ENCODE results near the gene SNX8.

SNX8 gene

DNA sequence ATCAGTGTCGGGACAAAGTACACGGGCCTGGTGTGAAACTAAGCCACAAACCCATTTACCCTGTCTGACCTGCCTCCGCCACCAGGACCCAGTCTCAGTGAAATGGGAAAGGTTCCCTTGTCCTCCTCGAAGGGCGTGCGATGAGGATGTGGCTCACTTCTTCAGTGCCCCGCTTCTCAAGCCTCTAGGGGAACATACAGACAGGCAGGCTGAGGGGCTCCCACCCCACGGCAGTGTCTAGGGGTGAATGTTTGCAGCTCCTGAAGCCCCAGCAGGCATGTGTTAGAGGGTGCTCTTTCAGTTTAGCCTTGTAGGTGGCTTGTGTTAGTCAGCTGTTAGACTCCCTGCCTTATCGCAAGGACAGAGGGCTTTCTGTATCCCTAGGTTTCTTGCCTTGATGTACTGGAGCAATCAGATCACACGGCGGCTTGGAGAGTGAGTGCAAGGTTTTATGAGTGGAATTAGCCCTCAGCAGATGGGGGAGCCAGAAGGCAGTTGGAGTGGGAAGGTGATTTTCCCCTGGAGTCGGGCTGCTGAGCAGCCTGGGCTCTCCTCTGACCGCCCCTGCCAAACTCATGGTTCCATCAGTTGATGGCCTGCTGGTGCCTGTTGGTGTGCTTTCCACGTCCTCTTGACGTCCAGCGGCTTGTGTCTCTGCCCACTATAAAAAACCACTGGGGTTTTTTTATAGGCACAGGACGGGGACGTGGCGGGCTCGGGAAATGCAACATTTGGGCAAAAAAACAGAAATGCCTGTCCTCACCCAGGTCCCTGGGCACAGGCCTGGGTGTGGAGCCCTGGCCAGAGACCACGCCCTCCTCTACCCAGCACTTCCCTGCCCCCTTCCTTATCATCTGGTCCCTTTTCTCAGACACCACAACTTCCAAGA is 71.5 kb downstream of the SNX8 start:
- TF ChIP-seq CTCF (IDR thresholded peaks at IDR 0.05; ENCODE audit: borderline replicate concordance, insufficient read depth, low read depth, low read length): no peak

GRCh38 chr7:2241580-2242540 is 72.4 kb downstream of the SNX8 start, which contains the start of the genes MRM2 and NUDT1:
TSS of gene MRM2 (minus strand) at chr7:2242205. CDS start at chr7:2242169, 36 bp downstream.
TSS of gene NUDT1 (plus strand) at chr7:2242226. CDS start at chr7:2244575, 2,349 bp downstream.
- peak within 1 kb of the TSS; percentile 91 for H3K4me3 ChIP-seq (ENCODE audit: low read depth, low read length)
- no peak for TF ChIP-seq CTCF (IDR thresholded peaks at IDR 0.05; ENCODE audit: borderline replicate concordance, insufficient read depth, low read depth, low read length)

More for the DNA sequence above, 71.5 kb downstream of the SNX8 start:
- H3K4me3 ChIP-seq (ENCODE audit: low read depth, low read length): peak overlapping the region; percentile 91

DNA sequence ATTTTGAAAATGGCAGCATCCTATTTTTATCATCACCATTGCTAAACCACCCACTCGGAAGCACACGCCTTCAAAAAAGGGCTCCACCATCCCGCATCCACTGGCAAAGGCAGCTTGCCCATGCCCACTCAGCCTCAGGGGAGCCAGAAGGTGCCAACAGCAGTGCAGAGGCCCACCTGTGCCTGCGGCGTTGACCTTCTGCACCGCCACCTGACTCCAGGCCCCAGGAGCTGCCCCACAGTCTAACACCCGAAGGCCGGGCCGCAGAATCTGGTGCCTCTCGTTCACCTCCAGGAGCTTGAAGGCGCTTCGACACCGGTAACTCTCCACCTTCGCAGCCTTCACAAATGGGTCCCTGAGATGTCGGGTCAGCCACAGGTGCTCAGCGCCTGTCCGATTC is 75.0 kb downstream of the SNX8 start:
- no peak overlapping the region for H3K4me3 ChIP-seq (ENCODE audit: low read depth, low read length)
- no peak for TF ChIP-seq CTCF (IDR thresholded peaks at IDR 0.05; ENCODE audit: borderline replicate concordance, insufficient read depth, low read depth, low read length)

DNA sequence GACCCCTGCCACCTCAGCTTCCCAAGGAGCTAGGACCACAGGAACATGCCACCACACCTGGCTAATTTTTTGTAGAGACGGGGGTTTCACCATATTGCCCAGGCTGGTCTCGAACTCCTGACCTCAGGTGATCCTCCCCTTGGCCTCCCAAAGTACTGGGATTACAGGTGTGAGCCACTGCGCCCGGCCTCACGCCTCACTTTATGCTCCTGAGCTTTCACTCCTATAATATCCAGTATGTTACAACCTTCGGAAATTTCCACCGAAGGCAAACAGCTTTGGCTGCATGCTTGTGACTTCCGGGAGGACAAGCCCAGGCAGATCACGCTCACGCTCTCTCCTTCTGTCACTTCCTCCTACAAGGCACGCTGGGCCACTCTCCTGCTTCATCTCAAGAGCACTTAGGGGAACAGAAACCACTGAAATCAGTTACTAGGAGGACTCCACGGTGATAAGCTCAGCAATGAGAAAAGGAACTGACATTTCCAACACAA is 77.1 kb downstream of the SNX8 start:
- no peak for TF ChIP-seq CTCF (IDR thresholded peaks at IDR 0.05; ENCODE audit: borderline replicate concordance, insufficient read depth, low read depth, low read length)
- no peak overlapping the region for H3K4me3 ChIP-seq (ENCODE audit: low read depth, low read length)

GRCh38 chr7:2233926-2234325 is 80.3 kb downstream of the SNX8 start:
- no peak overlapping the region for H3K4me3 ChIP-seq (ENCODE audit: low read depth, low read length)
- no peak for TF ChIP-seq CTCF (IDR thresholded peaks at IDR 0.05; ENCODE audit: borderline replicate concordance, insufficient read depth, low read depth, low read length)

DNA sequence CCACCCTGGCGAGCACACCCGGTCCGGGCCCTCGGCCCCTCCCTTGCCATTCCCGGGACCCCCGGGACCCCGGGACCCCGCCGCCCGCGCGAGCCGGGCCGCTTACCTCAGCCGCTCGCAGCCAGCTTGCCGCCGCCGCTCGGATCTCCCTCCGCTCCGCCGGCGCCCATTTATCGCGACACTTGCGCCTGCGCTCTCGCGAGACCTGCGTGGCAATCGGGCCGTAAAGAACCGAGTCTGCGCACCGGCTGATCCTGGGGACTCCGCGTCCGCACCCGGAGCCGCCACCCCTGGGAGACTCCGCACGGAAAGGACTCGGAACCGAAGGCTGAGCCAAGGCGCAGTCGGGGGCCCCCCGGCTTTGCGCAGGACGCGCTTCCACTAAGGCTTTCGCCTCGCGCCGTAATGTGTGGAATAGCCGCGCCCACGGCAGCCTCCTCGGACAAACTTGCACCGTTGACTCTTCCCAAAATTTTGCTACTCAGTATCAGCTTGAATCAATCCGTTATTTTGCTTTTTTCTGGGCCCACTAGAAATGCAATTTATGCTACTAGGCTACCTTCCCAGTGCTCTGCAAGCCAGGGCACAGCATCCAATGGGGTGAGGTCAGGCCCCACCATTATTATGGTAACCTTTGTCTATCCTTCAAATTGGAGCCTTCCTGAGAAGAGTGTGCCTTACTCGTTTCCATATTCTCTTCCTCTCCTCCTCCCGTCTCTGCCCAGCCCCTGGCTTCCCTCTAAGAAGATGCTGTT is 81.3 kb downstream of the SNX8 start, which contains the start of gene MAD1L1:
Gene MAD1L1 (minus strand): TSS at position 180 of the 755 bp plus-strand sequence. CDS start 2,812 bp downstream, outside the sequence.
- TF ChIP-seq CTCF (IDR thresholded peaks at IDR 0.05; ENCODE audit: borderline replicate concordance, insufficient read depth, low read depth, low read length): no peak

More for the DNA sequence above, 81.3 kb downstream of the SNX8 start, which contains the start of gene MAD1L1:
- peak within 1 kb of the TSS; percentile 88 for H3K4me3 ChIP-seq (ENCODE audit: low read depth, low read length)

All from GM12875 (cell line).